ENCODE data around the gene RNF8.

- TF ChIP-seq POLR2A (IDR thresholded peaks at IDR 0.05), result no peak
- TF ChIP-seq CTCF (IDR thresholded peaks at IDR 0.05), result no peak
These were observed 13.1 kb downstream of the RNF8 start for GRCh38 chr6:37366910-37367309.
